WTC11 (cell line): Measurements from ENCODE around the gene RHOBTB1. TPM values are rescaled to one million over a fixed set of nuclear protein-coding genes. Genes with fewer than 3 reads are reported as not detected.

Experiments used
- ATAC-seq: fragments of 200-7000 bp; cut with Tn5 transposase; 2 replicates; pipeline ENCODE4 v1.10.0; 2021; ENCODE audit warnings: mild to moderate bottlenecking, moderate library complexity
- CTCF ChIA-PET: fragments of 300-600 bp; sonication (Branson Sonifier 250); formaldehyde crosslinking; loops from one replicate; lab custom pipeline; 2021; ENCODE audit warnings: antibody characterized with exemption; lab: Charles Lee
- POLR2A ChIA-PET: fragments of 350-600 bp; sonication (Branson Sonifier 250); formaldehyde crosslinking; loops from one replicate; lab custom pipeline; 2021; ENCODE audit warnings: antibody characterized with exemption; lab: Charles Lee
- DNase-seq: peaks from one replicate; pipeline ENCODE4 v3.0.0; 2021; ENCODE audit warnings: low spot score
- H3K27ac Mint-ChIP-seq: 2 replicates; pipeline ENCODE4 v1.8.0; 2021; ENCODE audit warnings: mixed read lengths
- H3K27me3 Mint-ChIP-seq: 2 replicates; pipeline ENCODE4 v1.8.0; 2021; ENCODE audit warnings: low read depth, mild to moderate bottlenecking, moderate library complexity, mixed read lengths
- H3K36me3 Mint-ChIP-seq: 2 replicates; pipeline ENCODE4 v1.8.0; 2021; ENCODE audit warnings: mixed read lengths
- H3K4me1 Mint-ChIP-seq: 2 replicates; pipeline ENCODE4 v1.8.0; 2022; ENCODE audit warnings: mixed read lengths
- H3K4me3 Mint-ChIP-seq: 2 replicates; pipeline ENCODE4 v1.8.0; 2021; ENCODE audit warnings: mild to moderate bottlenecking, moderate library complexity, mixed read lengths
- H3K9me3 Mint-ChIP-seq: 2 replicates; pipeline ENCODE4 v1.8.0; 2021; ENCODE audit warnings: mixed read lengths
- CBFB ChIP-seq: sonication (generic); formaldehyde crosslinking; IDR thresholded peaks from 2 replicates; pipeline ENCODE4 v1.8.1; 2022; ENCODE audit warnings: mild to moderate bottlenecking, low read depth, missing genetic modification reagents
- CREM ChIP-seq: sonication (generic); formaldehyde crosslinking; IDR thresholded peaks from 2 replicates; pipeline ENCODE4 v1.8.1; 2022; ENCODE audit warnings: mild to moderate bottlenecking, missing genetic modification reagents, moderate library complexity
- ELF4 ChIP-seq: sonication (generic); formaldehyde crosslinking; IDR thresholded peaks from 2 replicates; pipeline ENCODE4 v1.8.1; 2022; ENCODE audit warnings: low read depth, mild to moderate bottlenecking, moderate library complexity, missing genetic modification reagents
- EMX1 ChIP-seq: fragments of 250-450 bp; sonication (Bioruptor Pico); IDR thresholded peaks from 2 replicates; pipeline ENCODE4 v1.8.0; 2021; ENCODE audit warnings: mild to moderate bottlenecking
- ESRRA ChIP-seq: sonication (generic); formaldehyde crosslinking; IDR thresholded peaks from 2 replicates; pipeline ENCODE4 v1.8.1; 2022; ENCODE audit warnings: mild to moderate bottlenecking, missing genetic modification reagents, borderline replicate concordance
- FOXK1 ChIP-seq: sonication (generic); formaldehyde crosslinking; IDR thresholded peaks from 2 replicates; pipeline ENCODE4 v1.8.0; 2022; ENCODE audit warnings: mild to moderate bottlenecking, moderate library complexity, missing genetic modification reagents
- FOXP4 ChIP-seq: sonication (generic); formaldehyde crosslinking; IDR thresholded peaks from 2 replicates; pipeline ENCODE4 v1.8.0; 2022; ENCODE audit warnings: mild to moderate bottlenecking, missing genetic modification reagents
- GABPB1 ChIP-seq: sonication (generic); formaldehyde crosslinking; IDR thresholded peaks from 2 replicates; pipeline ENCODE4 v1.8.1; 2023; ENCODE audit warnings: mild to moderate bottlenecking, missing genetic modification reagents
- HMGA2 ChIP-seq: fragments of 250-450 bp; sonication (Bioruptor Pico); IDR thresholded peaks from 2 replicates; pipeline ENCODE4 v1.4.0; 2021; ENCODE audit warnings: mild to moderate bottlenecking, moderate library complexity
- MXD4 ChIP-seq: fragments of 250-450 bp; sonication (Bioruptor Pico); IDR thresholded peaks from 2 replicates; pipeline ENCODE4 v1.8.0; 2021; ENCODE audit warnings: mild to moderate bottlenecking, moderate library complexity, borderline replicate concordance
- MYBL2 ChIP-seq: sonication (generic); formaldehyde crosslinking; IDR thresholded peaks from 2 replicates; pipeline ENCODE4 v1.8.1; 2023; ENCODE audit warnings: mild to moderate bottlenecking, moderate library complexity, missing genetic modification reagents
- NFE2L1 ChIP-seq: sonication (generic); formaldehyde crosslinking; IDR thresholded peaks from 2 replicates; pipeline ENCODE4 v1.8.1; 2023; ENCODE audit warnings: missing genetic modification reagents
- NFYB ChIP-seq: sonication (generic); formaldehyde crosslinking; conservative IDR thresholded peaks from 2 replicates; pipeline ENCODE4 v1.8.0; 2022; ENCODE audit warnings: low read depth, missing genetic modification reagents
- NR1H2 ChIP-seq: sonication (generic); formaldehyde crosslinking; IDR thresholded peaks from 2 replicates; pipeline ENCODE4 v1.9.0; 2021; ENCODE audit warnings: mild to moderate bottlenecking, moderate library complexity, missing genetic modification reagents
- OVOL2 ChIP-seq: fragments of 250-450 bp; sonication (Bioruptor Pico); IDR thresholded peaks from 2 replicates; pipeline ENCODE4 v1.9.0; 2021; ENCODE audit warnings: mild to moderate bottlenecking, borderline replicate concordance
- RELA ChIP-seq: sonication (generic); formaldehyde crosslinking; IDR thresholded peaks from 2 replicates; pipeline ENCODE4 v1.8.1; 2022; ENCODE audit warnings: missing genetic modification reagents, mild to moderate bottlenecking, borderline replicate concordance
- SMAD3 ChIP-seq: sonication (generic); formaldehyde crosslinking; IDR thresholded peaks from 2 replicates; pipeline ENCODE4 v1.8.0; 2022; ENCODE audit warnings: missing genetic modification reagents, mild to moderate bottlenecking, borderline replicate concordance
- USF1 ChIP-seq: sonication (generic); formaldehyde crosslinking; IDR thresholded peaks from 2 replicates; pipeline ENCODE4 v1.8.0; 2022; ENCODE audit warnings: mild to moderate bottlenecking, missing genetic modification reagents
- ZBTB21 ChIP-seq: sonication (generic); formaldehyde crosslinking; IDR thresholded peaks from 2 replicates; pipeline ENCODE4 v1.8.1; 2023; ENCODE audit warnings: mild to moderate bottlenecking, missing genetic modification reagents, borderline replicate concordance
- ZNF121 ChIP-seq: sonication (generic); formaldehyde crosslinking; IDR thresholded peaks from 2 replicates; pipeline ENCODE4 v1.8.0; 2023; ENCODE audit warnings: missing genetic modification reagents
- ZNF219 ChIP-seq: sonication (generic); formaldehyde crosslinking; IDR thresholded peaks from 2 replicates; pipeline ENCODE4 v1.8.0; 2023; ENCODE audit warnings: missing genetic modification reagents, mild to moderate bottlenecking, borderline replicate concordance
- ZNF263 ChIP-seq: sonication (generic); formaldehyde crosslinking; IDR thresholded peaks from 2 replicates; pipeline ENCODE4 v1.8.1; 2022; ENCODE audit warnings: low read depth, mild to moderate bottlenecking, moderate library complexity, missing genetic modification reagents
- ZNF396 ChIP-seq: fragments of 250-450 bp; sonication (Bioruptor Pico); IDR thresholded peaks from 2 replicates; pipeline ENCODE4 v1.8.0; 2021; ENCODE audit warnings: mild to moderate bottlenecking, moderate library complexity, borderline replicate concordance
- ZNF416 ChIP-seq: fragments of 250-450 bp; sonication (Bioruptor Pico); IDR thresholded peaks from 2 replicates; pipeline ENCODE4 v1.9.0; 2021; ENCODE audit warnings: mild to moderate bottlenecking, inconsistent platforms
- ZNF425 ChIP-seq: fragments of 250-450 bp; sonication (Bioruptor Pico); conservative IDR thresholded peaks from 2 replicates; pipeline ENCODE4 v1.9.0; 2021; ENCODE audit warnings: mild to moderate bottlenecking
- total RNA-seq: library from RNA; stranded (reverse); gene quantifications from 3 replicates; pipeline ENCODE4 v1.2.3, GENCODE V29; 2021
- TF ChIP-seq, protein P1 (sequence below): sonication (generic); formaldehyde crosslinking; IDR thresholded peaks from 2 replicates; pipeline ENCODE4 v1.8.1; 2023; ENCODE audit warnings: mild to moderate bottlenecking, missing genetic modification reagents
- TF ChIP-seq, protein P2 (sequence below): fragments of 200-600 bp; IDR thresholded peaks from 2 replicates; pipeline ENCODE4 v1.8.0; 2022; ENCODE audit warnings: antibody characterized with exemption

RHOBTB1 gene
- total RNA-seq, 1 experiment from 2014 or later, result 6.9 TPM

DNA sequence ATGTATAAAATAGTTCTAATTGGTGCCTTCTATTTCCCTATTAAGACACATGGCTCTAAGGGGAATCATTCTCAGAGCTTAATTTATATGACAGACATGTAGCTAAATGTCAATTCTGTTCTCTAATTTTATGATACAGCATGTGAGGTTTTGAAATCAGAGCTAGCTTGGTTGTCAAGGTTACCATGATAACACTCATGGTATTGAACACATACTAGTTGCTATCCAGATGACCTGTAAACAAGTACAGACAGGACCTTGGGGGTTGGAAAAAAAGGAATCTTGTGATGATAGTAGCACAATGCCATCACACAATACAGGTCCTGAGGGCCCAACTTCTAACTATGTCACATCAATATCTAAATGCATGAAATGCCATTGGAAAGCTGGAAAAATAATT, 49.2 kb downstream of the RHOBTB1 start:
- POLR2A ChIA-PET, result no interaction called here
- H3K36me3 Mint-ChIP-seq, result no peaks in the 10 kb centered on the region
- no peaks in the 10 kb centered on the region for H3K9me3 Mint-ChIP-seq
- H3K27ac Mint-ChIP-seq, result no peak overlapping the region
- no peak for ATAC-seq
- TF ChIP-seq, protein P1, sequence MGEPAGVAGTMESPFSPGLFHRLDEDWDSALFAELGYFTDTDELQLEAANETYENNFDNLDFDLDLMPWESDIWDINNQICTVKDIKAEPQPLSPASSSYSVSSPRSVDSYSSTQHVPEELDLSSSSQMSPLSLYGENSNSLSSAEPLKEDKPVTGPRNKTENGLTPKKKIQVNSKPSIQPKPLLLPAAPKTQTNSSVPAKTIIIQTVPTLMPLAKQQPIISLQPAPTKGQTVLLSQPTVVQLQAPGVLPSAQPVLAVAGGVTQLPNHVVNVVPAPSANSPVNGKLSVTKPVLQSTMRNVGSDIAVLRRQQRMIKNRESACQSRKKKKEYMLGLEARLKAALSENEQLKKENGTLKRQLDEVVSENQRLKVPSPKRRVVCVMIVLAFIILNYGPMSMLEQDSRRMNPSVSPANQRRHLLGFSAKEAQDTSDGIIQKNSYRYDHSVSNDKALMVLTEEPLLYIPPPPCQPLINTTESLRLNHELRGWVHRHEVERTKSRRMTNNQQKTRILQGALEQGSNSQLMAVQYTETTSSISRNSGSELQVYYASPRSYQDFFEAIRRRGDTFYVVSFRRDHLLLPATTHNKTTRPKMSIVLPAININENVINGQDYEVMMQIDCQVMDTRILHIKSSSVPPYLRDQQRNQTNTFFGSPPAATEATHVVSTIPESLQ, result no peak
- no peak for TF ChIP-seq RELA (CRISPR knock-in tag)
- TF ChIP-seq GABPB1 (CRISPR knock-in tag), result no peak
- TF ChIP-seq ZNF425 (CRISPR knock-in tag), result no peak
- TF ChIP-seq ZNF416 (CRISPR knock-in tag), result no peak
- no peak for TF ChIP-seq FOXK1 (CRISPR knock-in tag)
- TF ChIP-seq MYBL2 (CRISPR knock-in tag), result no peak
- TF ChIP-seq, all 79 proteins: peak for 0
- CTCF ChIA-PET, result interaction anchor here (2.5 kb wide), 1 partner anchor 12 kb away, joined by 5 read pairs; no protein-coding TSS in a partner anchor
- Mint-ChIP-seq H3K27me3 (no peaks in the 10 kb centered on the region), H3K4me1 (no peaks in the 10 kb centered on the region), H3K4me3 (no peak overlapping the region)
- no peak for DNase-seq

- TF ChIP-seq OVOL2 (CRISPR knock-in tag), result no peak
- no peak for TF ChIP-seq CREM
- no peak for TF ChIP-seq NR1H2
- TF ChIP-seq CBFB, result no peak
- TF ChIP-seq EMX1 (CRISPR knock-in tag), result no peak
- no peak for TF ChIP-seq NFYB
- no peak for TF ChIP-seq FOXP4 (CRISPR knock-in tag)
- TF ChIP-seq MYBL2 (CRISPR knock-in tag), result no peak
- TF ChIP-seq ELF4 (CRISPR knock-in tag), result no peak
- no peak for TF ChIP-seq HMGA2 (CRISPR knock-in tag)
- TF ChIP-seq FOXK1 (CRISPR knock-in tag), result no peak
- TF ChIP-seq MXD4 (CRISPR knock-in tag), result no peak
- TF ChIP-seq NFE2L1 (CRISPR knock-in tag), result no peak
- H3K4me3 Mint-ChIP-seq, result no peak overlapping the region
- H3K36me3 Mint-ChIP-seq, result peaks cover 1% of the 10 kb centered on the region; the same call in 1 of the 2 replicates
- no peaks in the 10 kb centered on the region for H3K9me3 Mint-ChIP-seq
- DNase-seq, result no peak
- ATAC-seq, result no peak
- H3K27ac Mint-ChIP-seq, result no peak overlapping the region
- POLR2A ChIA-PET, result no interaction called here
- no peaks in the 10 kb centered on the region for H3K27me3 Mint-ChIP-seq
- H3K4me1 Mint-ChIP-seq, result no peaks in the 10 kb centered on the region
- CTCF ChIA-PET, result interaction anchor here (2.5 kb wide), 1 partner anchor 10 kb away, joined by 5 read pairs; no protein-coding TSS in a partner anchor
Observed at GRCh38 chr10:60893231-60893630, 50.8 kb downstream of the RHOBTB1 start.

GRCh38 chr10:60892571-60892970, 51.4 kb downstream of the RHOBTB1 start:
- Mint-ChIP-seq H3K27ac (no peak overlapping the region), H3K27me3 (no peaks in the 10 kb centered on the region), H3K4me3 (no peak overlapping the region), H3K36me3 (peaks cover 4% of the 10 kb centered on the region; the same call in 1 of the 2 replicates), H3K9me3 (no peaks in the 10 kb centered on the region), H3K4me1 (no peaks in the 10 kb centered on the region)
- DNase-seq (no peak), ATAC-seq (no peak)
- ChIA-PET POLR2A (no interaction called here), CTCF (no interaction called here)
- TF ChIP-seq ESRRA, result no peak
- TF ChIP-seq SMAD3, result no peak
- TF ChIP-seq, protein P2, sequence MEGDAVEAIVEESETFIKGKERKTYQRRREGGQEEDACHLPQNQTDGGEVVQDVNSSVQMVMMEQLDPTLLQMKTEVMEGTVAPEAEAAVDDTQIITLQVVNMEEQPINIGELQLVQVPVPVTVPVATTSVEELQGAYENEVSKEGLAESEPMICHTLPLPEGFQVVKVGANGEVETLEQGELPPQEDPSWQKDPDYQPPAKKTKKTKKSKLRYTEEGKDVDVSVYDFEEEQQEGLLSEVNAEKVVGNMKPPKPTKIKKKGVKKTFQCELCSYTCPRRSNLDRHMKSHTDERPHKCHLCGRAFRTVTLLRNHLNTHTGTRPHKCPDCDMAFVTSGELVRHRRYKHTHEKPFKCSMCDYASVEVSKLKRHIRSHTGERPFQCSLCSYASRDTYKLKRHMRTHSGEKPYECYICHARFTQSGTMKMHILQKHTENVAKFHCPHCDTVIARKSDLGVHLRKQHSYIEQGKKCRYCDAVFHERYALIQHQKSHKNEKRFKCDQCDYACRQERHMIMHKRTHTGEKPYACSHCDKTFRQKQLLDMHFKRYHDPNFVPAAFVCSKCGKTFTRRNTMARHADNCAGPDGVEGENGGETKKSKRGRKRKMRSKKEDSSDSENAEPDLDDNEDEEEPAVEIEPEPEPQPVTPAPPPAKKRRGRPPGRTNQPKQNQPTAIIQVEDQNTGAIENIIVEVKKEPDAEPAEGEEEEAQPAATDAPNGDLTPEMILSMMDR, result no peak
- TF ChIP-seq ZNF121 (CRISPR knock-in tag), result no peak
- no peak for TF ChIP-seq ZBTB21
- no peak for TF ChIP-seq ZNF396 (CRISPR knock-in tag)
- TF ChIP-seq ZNF263 (CRISPR knock-in tag), result no peak
- no peak for TF ChIP-seq ZNF219 (CRISPR knock-in tag)
- TF ChIP-seq USF1 (CRISPR knock-in tag), result no peak
